ENCODE measurements around the gene HERPUD2.
"Not testable (repeated sequence)": the region's sequence is repeated elsewhere in the genome, so short reads cannot be mapped to it uniquely, and the experiment has no call there.

The HERPUD2 gene

DNA sequence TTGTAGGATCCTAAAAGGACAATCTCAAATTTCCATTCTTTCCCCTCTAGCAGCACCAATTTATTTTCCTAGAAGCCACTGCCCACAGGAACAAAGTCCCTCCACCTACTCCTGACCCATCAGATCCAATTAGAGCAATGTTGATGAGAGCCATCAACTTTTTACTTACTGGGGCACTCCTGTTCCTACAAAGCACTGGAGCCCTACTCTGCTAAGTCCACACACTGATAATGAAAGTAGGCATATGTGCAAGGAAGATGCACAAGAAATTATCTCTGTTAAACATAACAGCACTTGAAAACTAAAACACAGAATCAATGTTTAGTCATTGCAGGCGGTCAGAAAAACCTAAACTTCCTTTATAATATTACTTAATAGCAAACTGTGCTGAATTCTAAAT lies 3.6 kb downstream of the HERPUD2 start:
- no peak overlapping the region for H3K4me3 ChIP-seq (ENCODE audit: low read depth, low read length)

GRCh38 chr7:35690614-35691013 lies 4.3 kb downstream of the HERPUD2 start:
- DNase-seq (ENCODE audit: low read depth); in situ Hi-C loops (cut with HindIII; ENCODE audit: low sequenced_read_pairs); H3K4me3 ChIP-seq (ENCODE audit: low read depth, low read length): not testable (repeated sequence)

More for the DNA sequence above, 3.6 kb downstream of the HERPUD2 start:
- no peak for TF ChIP-seq CTCF (IDR thresholded peaks at IDR 0.05; ENCODE audit: low read depth, low read length, missing control alignments)
- DNase-seq (ENCODE audit: low read depth), result no peak
- in situ Hi-C loops (cut with HindIII; ENCODE audit: low sequenced_read_pairs), result no loop called here

DNA sequence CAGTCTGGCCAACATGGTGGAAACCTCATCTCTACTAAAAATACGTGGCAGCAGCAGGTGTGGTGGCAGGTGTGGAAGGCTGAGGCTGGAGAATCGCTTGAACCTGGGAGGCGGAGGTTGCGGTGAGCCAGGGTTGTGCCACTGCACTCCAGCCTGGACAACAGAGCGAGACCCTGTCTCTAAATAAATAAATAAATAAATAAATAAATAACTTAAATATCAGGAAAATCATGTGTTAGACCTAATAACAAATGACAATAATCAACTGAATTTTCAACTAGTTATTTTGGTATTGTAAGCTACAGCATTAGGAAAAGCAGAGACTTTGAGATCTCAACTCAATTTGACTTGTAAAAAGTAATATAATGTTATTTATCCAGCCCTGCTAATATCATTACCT lies 9.2 kb downstream of the HERPUD2 start:
- DNase-seq (ENCODE audit: low read depth), result no peak
- TF ChIP-seq CTCF (IDR thresholded peaks at IDR 0.05; ENCODE audit: low read depth, low read length, missing control alignments), result no peak
- H3K4me3 ChIP-seq (ENCODE audit: low read depth, low read length), result no peak overlapping the region
- in situ Hi-C loops (cut with HindIII; ENCODE audit: low sequenced_read_pairs), result no loop called here

DNA sequence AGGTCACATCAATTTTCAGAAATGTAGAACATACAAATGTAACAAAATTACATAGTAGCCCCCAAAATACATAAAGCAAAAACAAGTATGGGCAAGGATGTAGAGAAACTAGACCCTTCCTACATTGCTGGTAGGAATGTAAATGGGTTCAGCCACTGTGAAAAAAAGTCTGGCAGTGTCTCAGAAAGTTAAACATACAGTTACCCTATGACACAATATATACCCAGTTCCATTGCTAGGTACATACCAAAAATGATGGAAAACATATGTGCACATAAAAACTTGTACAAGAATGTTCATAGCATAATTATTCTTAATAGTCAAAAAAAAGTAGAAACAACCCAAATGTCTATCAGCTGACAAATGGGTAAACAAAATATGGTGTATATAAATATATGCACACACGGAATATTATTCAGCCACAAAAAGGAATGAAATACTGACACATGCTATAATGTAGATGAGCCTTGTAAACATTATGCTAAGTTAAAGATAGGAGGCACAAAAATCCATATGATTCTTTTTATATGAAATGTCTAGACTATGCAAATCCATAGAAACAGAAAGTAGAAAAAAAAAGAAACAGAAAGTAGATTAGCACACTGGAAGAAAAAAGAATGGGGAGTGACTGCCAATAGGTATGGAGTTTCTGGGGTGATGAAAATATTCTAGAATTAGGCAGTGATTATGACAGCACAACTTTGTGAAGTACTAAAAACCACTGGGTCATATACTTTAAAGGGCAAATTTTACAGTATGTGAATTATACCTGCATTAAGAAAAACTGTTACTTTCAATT lies 13.5 kb downstream of the HERPUD2 start:
- in situ Hi-C loops (cut with HindIII; ENCODE audit: low sequenced_read_pairs), result no loop called here
- DNase-seq (ENCODE audit: low read depth), result no peak
- no peak overlapping the region for H3K4me3 ChIP-seq (ENCODE audit: low read depth, low read length)
- no peak for TF ChIP-seq CTCF (IDR thresholded peaks at IDR 0.05; ENCODE audit: low read depth, low read length, missing control alignments)

DNA sequence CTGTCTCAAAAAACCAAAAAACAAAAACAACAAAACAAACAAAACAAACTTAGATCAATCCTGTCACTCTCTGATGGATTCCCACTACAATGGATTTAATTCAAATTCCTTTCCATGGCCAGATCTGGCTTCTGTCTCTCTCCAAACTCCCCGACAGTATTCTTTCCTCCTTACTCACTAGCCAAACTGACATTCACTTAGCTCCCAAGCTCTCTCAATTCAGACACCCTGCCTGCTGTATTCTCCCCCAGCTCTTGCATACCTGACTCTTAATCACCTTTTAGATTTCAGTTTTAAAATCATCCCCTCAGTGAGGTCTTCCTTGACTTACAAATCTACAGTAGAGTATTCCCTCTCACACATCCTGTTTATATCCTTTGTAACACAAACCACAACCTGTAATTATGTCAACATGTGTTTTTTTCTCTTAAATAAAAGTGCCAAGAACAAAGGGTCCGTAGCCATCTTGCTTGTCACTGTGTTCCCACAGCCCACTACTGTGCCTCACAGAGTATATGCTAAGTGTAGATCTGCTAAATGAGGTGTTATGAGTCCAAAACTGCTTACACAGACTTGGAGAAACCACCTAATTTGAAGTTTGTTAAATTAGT lies 14.4 kb downstream of the HERPUD2 start:
- in situ Hi-C loops (cut with HindIII; ENCODE audit: low sequenced_read_pairs), result no loop called here
- DNase-seq (ENCODE audit: low read depth), result no peak

GRCh38 chr7:35677582-35678356 lies 17.2 kb downstream of the HERPUD2 start:
- TF ChIP-seq CTCF (IDR thresholded peaks at IDR 0.05; ENCODE audit: low read depth, low read length, missing control alignments), result no peak
- DNase-seq (ENCODE audit: low read depth), result no peak
- H3K4me3 ChIP-seq (ENCODE audit: low read depth, low read length), result no peak overlapping the region
- in situ Hi-C loops (cut with HindIII; ENCODE audit: low sequenced_read_pairs), result no loop called here

More for the DNA sequence above, 14.4 kb downstream of the HERPUD2 start:
- no peak for TF ChIP-seq CTCF (IDR thresholded peaks at IDR 0.05; ENCODE audit: low read depth, low read length, missing control alignments)
- H3K4me3 ChIP-seq (ENCODE audit: low read depth, low read length), result no peak overlapping the region
